ENCODE data around the gene KRT3. TPM values are rescaled to one million over a fixed set of nuclear protein-coding genes. Genes with fewer than 3 reads are reported as not detected.

KRT3 gene
- not detected for total RNA-seq

DNA sequence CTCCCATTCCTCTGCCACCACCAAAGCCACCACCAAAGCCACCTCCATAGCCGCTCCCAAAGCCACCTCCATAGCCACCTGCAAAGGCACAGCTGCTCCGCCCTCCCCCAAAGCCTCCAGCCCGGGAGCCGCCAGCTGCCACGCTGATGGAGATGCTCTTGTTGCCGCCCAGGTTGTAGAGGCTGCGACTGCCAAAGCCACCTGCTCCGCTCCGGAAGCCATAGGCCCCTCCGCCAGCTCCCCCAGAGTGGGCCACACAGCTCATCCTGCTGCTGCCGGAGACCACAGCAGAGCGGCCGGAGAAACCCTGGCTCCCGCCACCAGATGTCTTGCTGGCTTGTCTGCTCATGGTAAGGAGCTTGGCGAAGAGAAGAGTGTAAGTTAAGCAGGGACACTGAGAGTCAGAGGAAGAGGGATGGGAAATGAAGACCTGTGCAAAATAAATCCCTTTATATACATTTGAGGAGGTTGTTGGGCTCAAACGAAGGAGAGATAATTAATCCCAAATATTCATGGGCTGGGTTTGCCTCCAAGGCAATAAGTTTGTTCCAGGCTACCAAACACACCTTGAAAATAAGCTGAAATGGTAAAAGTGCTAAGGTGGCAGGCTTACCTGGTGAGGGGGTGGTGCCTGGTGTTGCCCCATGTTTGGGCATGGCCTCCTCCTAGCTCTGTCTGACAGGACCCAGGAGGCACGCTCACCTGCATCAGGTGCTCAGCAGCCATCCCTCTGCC is at the start of gene KRT3:
Gene KRT3 (minus strand): TSS at position 424 of the 735 bp plus-strand sequence. CDS start 75 bp downstream, at position 349.
- Histone ChIP-seq H3K36me3 (no peaks in the 10 kb centered on the region), H3K4me1 (replicated peaks) (no peaks in the 10 kb centered on the region), H3K27ac (no peak within 1 kb of the TSS), H3K9me3 (no peaks in the 10 kb centered on the region), H3K27me3 (replicated peaks; ENCODE audit: insufficient read depth) (peaks cover 4% of the 10 kb centered on the region), H3K4me3 (no peak within 1 kb of the TSS)
- 91% methylated on average over 17 of the region's 17 CpGs for WGBS
- intact Hi-C loops (cut with DNase I): no loop called here
- DNase-seq (ENCODE audit: low spot score): no peak
- TF ChIP-seq POLR2A (IDR thresholded peaks at IDR 0.05): no peak
- no peak for TF ChIP-seq POLR2AphosphoS5 (IDR thresholded peaks at IDR 0.05)
- TF ChIP-seq, protein P1, sequence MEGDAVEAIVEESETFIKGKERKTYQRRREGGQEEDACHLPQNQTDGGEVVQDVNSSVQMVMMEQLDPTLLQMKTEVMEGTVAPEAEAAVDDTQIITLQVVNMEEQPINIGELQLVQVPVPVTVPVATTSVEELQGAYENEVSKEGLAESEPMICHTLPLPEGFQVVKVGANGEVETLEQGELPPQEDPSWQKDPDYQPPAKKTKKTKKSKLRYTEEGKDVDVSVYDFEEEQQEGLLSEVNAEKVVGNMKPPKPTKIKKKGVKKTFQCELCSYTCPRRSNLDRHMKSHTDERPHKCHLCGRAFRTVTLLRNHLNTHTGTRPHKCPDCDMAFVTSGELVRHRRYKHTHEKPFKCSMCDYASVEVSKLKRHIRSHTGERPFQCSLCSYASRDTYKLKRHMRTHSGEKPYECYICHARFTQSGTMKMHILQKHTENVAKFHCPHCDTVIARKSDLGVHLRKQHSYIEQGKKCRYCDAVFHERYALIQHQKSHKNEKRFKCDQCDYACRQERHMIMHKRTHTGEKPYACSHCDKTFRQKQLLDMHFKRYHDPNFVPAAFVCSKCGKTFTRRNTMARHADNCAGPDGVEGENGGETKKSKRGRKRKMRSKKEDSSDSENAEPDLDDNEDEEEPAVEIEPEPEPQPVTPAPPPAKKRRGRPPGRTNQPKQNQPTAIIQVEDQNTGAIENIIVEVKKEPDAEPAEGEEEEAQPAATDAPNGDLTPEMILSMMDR (IDR thresholded peaks at IDR 0.05): no peak

DNA sequence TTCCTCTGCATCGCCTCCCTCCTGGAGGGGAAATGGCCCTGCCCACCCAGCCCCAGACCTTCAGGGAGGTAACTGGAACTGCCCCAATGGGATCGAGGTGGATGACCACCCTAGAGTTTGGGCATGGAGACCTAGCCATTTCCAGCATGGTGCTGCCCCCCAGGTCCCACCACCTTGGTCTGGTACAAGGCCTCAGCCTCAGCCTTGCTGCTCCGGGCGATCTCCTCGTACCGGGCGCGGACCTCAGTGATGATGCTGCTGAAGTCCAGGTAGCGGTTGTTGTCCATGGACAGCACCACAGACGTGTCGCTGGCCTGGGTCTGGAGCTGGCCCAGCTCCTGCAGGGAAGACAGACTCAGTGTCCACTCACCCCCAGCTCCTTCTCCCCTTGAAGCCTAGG is 48.5 kb upstream of the KRT3 start:
- intact Hi-C loops (cut with DNase I): no loop called here
- 98% methylated on average over 11 of the region's 11 CpGs for WGBS

DNA sequence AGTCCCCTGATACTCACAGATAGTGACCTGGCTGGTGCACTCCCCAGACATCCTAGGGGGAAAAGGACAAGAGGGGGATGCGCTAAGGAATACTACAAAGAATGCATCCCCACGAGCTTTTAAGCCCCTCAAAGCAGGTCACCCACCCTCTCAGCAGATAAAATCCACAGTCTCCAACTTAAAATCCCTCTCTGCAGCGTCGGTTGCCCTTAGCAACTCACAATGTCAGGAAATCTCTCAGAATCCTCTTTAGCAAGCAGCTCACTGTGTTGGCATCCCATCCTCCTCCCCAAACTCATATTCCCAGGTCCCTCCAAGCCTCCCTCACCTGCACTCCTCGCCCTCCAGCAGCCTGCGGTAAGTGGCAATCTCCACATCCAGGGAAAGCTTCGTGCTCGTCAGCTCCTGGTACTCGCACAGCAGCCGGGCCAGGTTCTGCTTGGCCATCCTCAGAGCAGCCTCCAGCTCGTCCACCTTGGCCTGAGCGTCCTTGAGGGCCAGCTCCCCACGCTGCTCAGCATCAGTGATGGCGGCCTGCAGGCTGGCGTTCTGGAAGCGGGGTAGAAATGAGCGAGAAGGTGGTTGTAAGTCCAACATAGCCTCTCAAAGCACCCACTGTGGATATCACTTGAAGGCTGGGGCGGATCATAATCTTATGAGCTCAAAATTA is 43.7 kb upstream of the KRT3 start:
- no peak for DNase-seq (ENCODE audit: low spot score)
- H3K27me3 ChIP-seq (replicated peaks; ENCODE audit: insufficient read depth): peaks cover 3% of the 10 kb centered on the region
- TF ChIP-seq POLR2A (IDR thresholded peaks at IDR 0.05): no peak
- TF ChIP-seq, protein P1 (IDR thresholded peaks at IDR 0.05): no peak
- TF ChIP-seq POLR2AphosphoS5 (IDR thresholded peaks at IDR 0.05): no peak
- no peaks in the 10 kb centered on the region for H3K4me1 ChIP-seq (replicated peaks)
- H3K4me3 ChIP-seq: no peak overlapping the region
- intact Hi-C loops (cut with DNase I): no loop called here
- no peak overlapping the region for H3K27ac ChIP-seq
- no peaks in the 10 kb centered on the region for H3K36me3 ChIP-seq
- no peaks in the 10 kb centered on the region for H3K9me3 ChIP-seq
- WGBS: 88% methylated on average over 18 of the region's 18 CpGs

More for the DNA sequence above, 48.5 kb upstream of the KRT3 start:
- Histone ChIP-seq H3K27ac (no peak overlapping the region), H3K4me3 (no peak overlapping the region), H3K4me1 (replicated peaks) (no peaks in the 10 kb centered on the region), H3K9me3 (no peaks in the 10 kb centered on the region), H3K27me3 (replicated peaks; ENCODE audit: insufficient read depth) (no peaks in the 10 kb centered on the region), H3K36me3 (no peaks in the 10 kb centered on the region)
- DNase-seq (ENCODE audit: low spot score): no peak
- TF ChIP-seq, protein P1 (IDR thresholded peaks at IDR 0.05): no peak
- TF ChIP-seq POLR2AphosphoS5 (IDR thresholded peaks at IDR 0.05) (no peak), POLR2A (IDR thresholded peaks at IDR 0.05) (no peak)

DNA sequence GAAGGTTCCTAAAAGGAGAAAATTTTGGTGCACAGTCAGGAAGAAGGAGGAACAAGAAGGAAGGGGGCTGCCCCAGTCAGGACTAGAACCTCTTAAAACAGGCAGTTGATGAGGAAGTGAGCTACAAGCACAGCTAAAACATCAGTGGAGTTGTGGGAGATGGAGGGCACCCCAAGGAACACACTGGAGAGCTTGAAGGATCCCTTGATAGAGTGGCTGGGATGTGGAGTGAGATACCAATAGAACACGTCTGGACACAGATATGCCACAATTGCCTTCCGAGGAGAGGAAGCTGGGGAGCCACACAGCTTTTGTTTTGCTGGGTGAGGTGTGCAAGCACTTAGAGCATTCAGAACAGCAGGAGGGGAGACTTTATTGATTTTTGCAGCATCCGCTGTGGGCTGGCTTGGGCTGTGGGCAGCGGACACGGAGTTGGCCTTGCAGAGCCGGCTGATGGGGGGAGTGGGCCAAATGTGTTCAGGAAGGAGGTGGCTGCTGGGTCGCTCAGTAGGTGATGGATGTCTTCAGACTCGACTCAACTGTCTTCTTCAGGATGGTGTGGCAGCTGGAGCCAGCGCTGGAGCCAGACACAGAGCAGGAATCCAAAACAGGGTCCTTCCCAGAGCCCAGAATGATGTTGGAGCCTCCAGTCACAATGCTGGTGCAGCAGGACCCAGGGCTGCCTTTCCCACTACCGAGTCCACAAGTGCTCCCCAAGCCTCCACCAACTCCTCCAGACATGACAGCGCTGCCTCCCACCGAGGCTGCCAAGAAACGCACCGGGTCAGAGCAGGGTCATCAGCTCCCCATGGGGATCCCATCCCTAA is 42.9 kb upstream of the KRT3 start:
- H3K4me1 ChIP-seq (replicated peaks): no peaks in the 10 kb centered on the region
- H3K27ac ChIP-seq: no peak overlapping the region
- H3K4me3 ChIP-seq: no peak overlapping the region
- DNase-seq (ENCODE audit: low spot score): no peak
- WGBS: 60% methylated on average over 14 of the region's 14 CpGs
- H3K36me3 ChIP-seq: no peaks in the 10 kb centered on the region
- intact Hi-C loops (cut with DNase I): no loop called here
- peaks cover 3% of the 10 kb centered on the region for H3K27me3 ChIP-seq (replicated peaks; ENCODE audit: insufficient read depth)
- no peak for TF ChIP-seq POLR2A (IDR thresholded peaks at IDR 0.05)
- H3K9me3 ChIP-seq: no peaks in the 10 kb centered on the region
